Activated naive CD8-positive, alpha-beta T cell treated with anti-CD3 and anti-CD28 coated beads, Interleukin-2, amount 10 ng/mL, durations not matched to agents 7 days and 5 days (primary cell): ENCODE data around the gene FAM151B. TPM values are rescaled to one million over a fixed set of nuclear protein-coding genes. Genes with fewer than 3 reads are reported as not detected.
"Not testable (repeated sequence)": the region's sequence is repeated elsewhere in the genome, so short reads cannot be mapped to it uniquely, and the experiment has no call there.

Experiments
- ATAC-seq: fragments of 150-1000 bp; cut with Tn5 transposase; one replicate; pipeline ENCODE4 v1.10.0; 2021; ENCODE audit warnings: low read depth, moderate library complexity
- POLR2A ChIA-PET: fragments of 350-600 bp; sonication (Branson Sonifier 250); formaldehyde crosslinking; loops from one replicate; lab custom pipeline; 2021; ENCODE audit warnings: antibody characterized with exemption; lab: Charles Lee
- DNase-seq: peaks from one replicate; pipeline ENCODE4 v3.0.0; 2021
- H3K27ac Mint-ChIP-seq: one replicate; pipeline ENCODE4 v1.8.0; 2022; ENCODE audit warnings: mild to moderate bottlenecking, mixed read lengths
- H3K27me3 Mint-ChIP-seq: one replicate; pipeline ENCODE4 v1.8.0; 2022; ENCODE audit warnings: mild to moderate bottlenecking, moderate library complexity, mixed read lengths
- H3K36me3 Mint-ChIP-seq: one replicate; pipeline ENCODE4 v1.8.0; 2021; ENCODE audit warnings: mild to moderate bottlenecking, mixed read lengths
- H3K4me1 Mint-ChIP-seq: one replicate; pipeline ENCODE4 v1.8.0; 2021; ENCODE audit warnings: mixed read lengths
- H3K4me3 Mint-ChIP-seq: one replicate; pipeline ENCODE4 v1.8.0; 2022; ENCODE audit warnings: mild to moderate bottlenecking, moderate library complexity, mixed read lengths
- H3K9me3 Mint-ChIP-seq: one replicate; pipeline ENCODE4 v1.8.0; 2021; ENCODE audit warnings: mixed read lengths
- total RNA-seq, 2 experiments: library from RNA; stranded (reverse); gene quantifications; one replicate each; pipeline ENCODE4 v1.2.3, GENCODE V29; 2021

The FAM151B gene
- total RNA-seq, 2 experiments from 2014 or later = 1.0 TPM; not detected in 1

- no peak for DNase-seq
- POLR2A ChIA-PET = interaction anchor here (0.6 kb wide), 1 partner anchor 337 kb away, joined by 3 read pairs; no protein-coding TSS in a partner anchor
These were observed 5.3 kb upstream of the FAM151B start for GRCh38 chr5:80482578-80482977.

GRCh38 chr5:80483636-80484232 is 4.2 kb upstream of the FAM151B start:
- Mint-ChIP-seq H3K4me3 (no peak overlapping the region), H3K27me3 (peaks cover 25% of the 10 kb centered on the region), H3K9me3 (peaks cover 3% of the 10 kb centered on the region), H3K27ac (no peak overlapping the region), H3K36me3 (peaks cover 11% of the 10 kb centered on the region), H3K4me1 (peaks cover 17% of the 10 kb centered on the region)
- no peak for DNase-seq
- POLR2A ChIA-PET = interaction anchor here (0.7 kb wide), 1 partner anchor 594 kb away, joined by 4 read pairs; no protein-coding TSS in a partner anchor
- no peak for ATAC-seq

More at GRCh38 chr5:80482578-80482977, 5.3 kb upstream of the FAM151B start:
- no peak for ATAC-seq
- no peak overlapping the region for H3K27ac Mint-ChIP-seq
- peaks cover 3% of the 10 kb centered on the region for H3K9me3 Mint-ChIP-seq
- H3K4me1 Mint-ChIP-seq = peaks cover 12% of the 10 kb centered on the region
- peaks cover 11% of the 10 kb centered on the region for H3K36me3 Mint-ChIP-seq
- H3K4me3 Mint-ChIP-seq = no peak overlapping the region
- H3K27me3 Mint-ChIP-seq = peaks cover 18% of the 10 kb centered on the region

GRCh38 chr5:80487444-80487828 is 464 bp upstream of the FAM151B start:
- H3K27ac Mint-ChIP-seq = no peak overlapping the region
- DNase-seq (no peak), ATAC-seq (no peak)
- peaks cover 41% of the 10 kb centered on the region for H3K27me3 Mint-ChIP-seq
- POLR2A ChIA-PET = no interaction called here
- H3K4me1 Mint-ChIP-seq = peaks cover 13% of the 10 kb centered on the region
- H3K36me3 Mint-ChIP-seq = peaks cover 6% of the 10 kb centered on the region
- H3K9me3 Mint-ChIP-seq = peaks cover 3% of the 10 kb centered on the region
- H3K4me3 Mint-ChIP-seq = peak overlapping the region; percentile 73

GRCh38 chr5:80491296-80491695 is 3.4 kb downstream of the FAM151B start:
- H3K4me1 Mint-ChIP-seq = peaks cover 13% of the 10 kb centered on the region
- DNase-seq (no peak), ATAC-seq (no peak)
- no peaks in the 10 kb centered on the region for H3K9me3 Mint-ChIP-seq
- peaks cover 40% of the 10 kb centered on the region for H3K27me3 Mint-ChIP-seq
- no peak overlapping the region for H3K4me3 Mint-ChIP-seq
- POLR2A ChIA-PET = no interaction called here
- H3K36me3 Mint-ChIP-seq = peaks cover 1% of the 10 kb centered on the region
- H3K27ac Mint-ChIP-seq = no peak overlapping the region

GRCh38 chr5:80492741-80493140 is 4.8 kb downstream of the FAM151B start:
- Mint-ChIP-seq H3K27me3 (peaks cover 32% of the 10 kb centered on the region), H3K9me3 (no peaks in the 10 kb centered on the region), H3K4me1 (peaks cover 5% of the 10 kb centered on the region), H3K36me3 (no peaks in the 10 kb centered on the region), H3K27ac (no peak overlapping the region), H3K4me3 (no peak overlapping the region)
- no peak for DNase-seq
- ATAC-seq = no peak
- POLR2A ChIA-PET = no interaction called here

- DNase-seq, H3K9me3 Mint-ChIP-seq, ATAC-seq, H3K4me3 Mint-ChIP-seq, POLR2A ChIA-PET, H3K4me1 Mint-ChIP-seq, H3K27ac Mint-ChIP-seq, H3K36me3 Mint-ChIP-seq: not testable (repeated sequence)
- H3K27me3 Mint-ChIP-seq = peaks cover 28% of the 10 kb centered on the region
These were observed 5.5 kb downstream of the FAM151B start for GRCh38 chr5:80493443-80493842.

GRCh38 chr5:80495891-80496290 is 8.0 kb downstream of the FAM151B start:
- Mint-ChIP-seq H3K9me3 (peaks cover 2% of the 10 kb centered on the region), H3K4me1 (no peaks in the 10 kb centered on the region), H3K27ac (no peak overlapping the region), H3K36me3 (peaks cover 2% of the 10 kb centered on the region), H3K4me3 (no peak overlapping the region), H3K27me3 (peaks cover 12% of the 10 kb centered on the region)
- POLR2A ChIA-PET = no interaction called here
- DNase-seq (no peak), ATAC-seq (no peak)

GRCh38 chr5:80502800-80503199 is 14.9 kb downstream of the FAM151B start:
- POLR2A ChIA-PET = no interaction called here
- Mint-ChIP-seq H3K36me3 (peaks cover 2% of the 10 kb centered on the region), H3K4me3 (no peak overlapping the region), H3K27ac (no peak overlapping the region), H3K9me3 (peaks cover 2% of the 10 kb centered on the region), H3K27me3 (peaks cover 2% of the 10 kb centered on the region), H3K4me1 (peaks cover 2% of the 10 kb centered on the region)
- ATAC-seq = no peak
- no peak for DNase-seq

GRCh38 chr5:80503641-80504040 is 15.7 kb downstream of the FAM151B start:
- peaks cover 2% of the 10 kb centered on the region for H3K27me3 Mint-ChIP-seq
- ATAC-seq = no peak
- peaks cover 2% of the 10 kb centered on the region for H3K36me3 Mint-ChIP-seq
- peaks cover 2% of the 10 kb centered on the region for H3K9me3 Mint-ChIP-seq
- H3K4me3 Mint-ChIP-seq = no peak overlapping the region
- H3K4me1 Mint-ChIP-seq = peaks cover 2% of the 10 kb centered on the region
- DNase-seq = no peak
- no peak overlapping the region for H3K27ac Mint-ChIP-seq
- POLR2A ChIA-PET = no interaction called here

- H3K36me3 Mint-ChIP-seq = peaks cover 2% of the 10 kb centered on the region
- no peak for DNase-seq
- no peak for ATAC-seq
- peaks cover 2% of the 10 kb centered on the region for H3K27me3 Mint-ChIP-seq
- H3K4me3 Mint-ChIP-seq = no peak overlapping the region
- peaks cover 2% of the 10 kb centered on the region for H3K9me3 Mint-ChIP-seq
- H3K4me1 Mint-ChIP-seq = peaks cover 2% of the 10 kb centered on the region
- H3K27ac Mint-ChIP-seq = no peak overlapping the region
- POLR2A ChIA-PET = interaction anchor here (0.6 kb wide), 1 partner anchor 128 kb away, joined by 5 read pairs; no protein-coding TSS in a partner anchor
These were observed 16.9 kb downstream of the FAM151B start for GRCh38 chr5:80504833-80505232.

- H3K27me3 Mint-ChIP-seq = peaks cover 2% of the 10 kb centered on the region
- peaks cover 2% of the 10 kb centered on the region for H3K4me1 Mint-ChIP-seq
- H3K27ac Mint-ChIP-seq = no peak overlapping the region
- no peak for ATAC-seq
- H3K36me3 Mint-ChIP-seq = no peaks in the 10 kb centered on the region
- DNase-seq = no peak
- no peaks in the 10 kb centered on the region for H3K9me3 Mint-ChIP-seq
- H3K4me3 Mint-ChIP-seq = no peak overlapping the region
- POLR2A ChIA-PET = no interaction called here
These were observed 19.8 kb downstream of the FAM151B start for GRCh38 chr5:80507663-80508062.

GRCh38 chr5:80508844-80509243 is 20.9 kb downstream of the FAM151B start:
- H3K4me3 Mint-ChIP-seq = no peak overlapping the region
- DNase-seq = no peak
- no peak for ATAC-seq
- H3K27me3 Mint-ChIP-seq = peaks cover 5% of the 10 kb centered on the region
- H3K9me3 Mint-ChIP-seq = no peaks in the 10 kb centered on the region
- POLR2A ChIA-PET = no interaction called here
- no peaks in the 10 kb centered on the region for H3K36me3 Mint-ChIP-seq
- H3K27ac Mint-ChIP-seq = no peak overlapping the region
- no peaks in the 10 kb centered on the region for H3K4me1 Mint-ChIP-seq

- H3K4me1 Mint-ChIP-seq = no peaks in the 10 kb centered on the region
- peaks cover 5% of the 10 kb centered on the region for H3K27me3 Mint-ChIP-seq
- no peak for DNase-seq
- no peak overlapping the region for H3K27ac Mint-ChIP-seq
- H3K9me3 Mint-ChIP-seq = no peaks in the 10 kb centered on the region
- POLR2A ChIA-PET = no interaction called here
- H3K4me3 Mint-ChIP-seq = no peak overlapping the region
- ATAC-seq = no peak
- H3K36me3 Mint-ChIP-seq = no peaks in the 10 kb centered on the region
These were observed 21.5 kb downstream of the FAM151B start for GRCh38 chr5:80509362-80509761.

- Mint-ChIP-seq H3K4me1 (no peaks in the 10 kb centered on the region), H3K27me3 (peaks cover 5% of the 10 kb centered on the region), H3K4me3 (no peak overlapping the region), H3K27ac (no peak overlapping the region), H3K36me3 (no peaks in the 10 kb centered on the region), H3K9me3 (no peaks in the 10 kb centered on the region)
- DNase-seq (no peak), ATAC-seq (no peak)
- POLR2A ChIA-PET = no interaction called here
These were observed 28.9 kb downstream of the FAM151B start for GRCh38 chr5:80516826-80517225.
